Measurements from ENCODE around the gene SNX5.

DNA sequence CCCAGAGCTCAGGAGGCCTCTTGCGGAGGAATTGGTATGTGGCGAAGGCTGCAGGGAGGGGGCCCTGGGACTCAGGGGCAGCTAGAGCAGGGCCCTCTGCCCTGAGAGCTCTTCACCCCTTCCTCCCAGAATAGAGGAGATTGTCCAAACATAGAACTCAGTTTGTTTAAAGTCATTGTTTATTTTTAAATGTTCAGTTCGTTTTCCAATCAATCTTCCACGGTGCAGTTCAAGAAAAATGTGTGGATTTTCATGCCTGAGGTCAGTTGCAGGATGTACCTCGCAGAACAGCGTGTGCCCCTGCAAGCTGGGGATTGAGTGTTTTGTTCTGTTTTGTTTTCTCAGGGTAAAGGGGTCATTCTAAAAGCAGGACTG lies 37.4 kb upstream of the SNX5 start:
- TF ChIP-seq, protein P1, sequence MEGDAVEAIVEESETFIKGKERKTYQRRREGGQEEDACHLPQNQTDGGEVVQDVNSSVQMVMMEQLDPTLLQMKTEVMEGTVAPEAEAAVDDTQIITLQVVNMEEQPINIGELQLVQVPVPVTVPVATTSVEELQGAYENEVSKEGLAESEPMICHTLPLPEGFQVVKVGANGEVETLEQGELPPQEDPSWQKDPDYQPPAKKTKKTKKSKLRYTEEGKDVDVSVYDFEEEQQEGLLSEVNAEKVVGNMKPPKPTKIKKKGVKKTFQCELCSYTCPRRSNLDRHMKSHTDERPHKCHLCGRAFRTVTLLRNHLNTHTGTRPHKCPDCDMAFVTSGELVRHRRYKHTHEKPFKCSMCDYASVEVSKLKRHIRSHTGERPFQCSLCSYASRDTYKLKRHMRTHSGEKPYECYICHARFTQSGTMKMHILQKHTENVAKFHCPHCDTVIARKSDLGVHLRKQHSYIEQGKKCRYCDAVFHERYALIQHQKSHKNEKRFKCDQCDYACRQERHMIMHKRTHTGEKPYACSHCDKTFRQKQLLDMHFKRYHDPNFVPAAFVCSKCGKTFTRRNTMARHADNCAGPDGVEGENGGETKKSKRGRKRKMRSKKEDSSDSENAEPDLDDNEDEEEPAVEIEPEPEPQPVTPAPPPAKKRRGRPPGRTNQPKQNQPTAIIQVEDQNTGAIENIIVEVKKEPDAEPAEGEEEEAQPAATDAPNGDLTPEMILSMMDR (IDR thresholded peaks at IDR 0.05) = no peak
- no peak for TF ChIP-seq POLR2A (IDR thresholded peaks at IDR 0.05)
